Measurements from ENCODE around the gene PLA2R1.

PLA2R1 gene

DNA sequence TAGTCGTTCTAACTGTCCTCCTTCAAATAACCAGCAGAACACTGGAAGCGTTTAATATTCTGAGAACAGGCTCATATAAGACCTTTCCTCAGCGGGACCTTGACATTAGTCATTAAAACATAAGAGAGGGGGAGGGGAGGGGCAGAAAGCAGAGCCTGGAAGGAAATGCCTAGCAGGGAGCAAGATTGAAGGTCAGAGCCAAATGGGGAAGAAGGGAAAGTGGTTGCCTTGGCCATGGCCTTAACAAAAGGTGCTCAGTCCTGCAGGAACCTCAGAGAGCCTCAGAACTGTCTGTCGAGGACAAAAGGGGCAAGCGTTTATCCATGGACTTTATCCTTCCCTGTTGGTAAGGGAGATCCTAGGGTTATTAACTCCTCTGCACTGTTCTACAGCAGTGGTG, 856 bp upstream of the PLA2R1 start:
- no peak overlapping the region for H3K27ac ChIP-seq (ENCODE audit: low read depth, low read length)

DNA sequence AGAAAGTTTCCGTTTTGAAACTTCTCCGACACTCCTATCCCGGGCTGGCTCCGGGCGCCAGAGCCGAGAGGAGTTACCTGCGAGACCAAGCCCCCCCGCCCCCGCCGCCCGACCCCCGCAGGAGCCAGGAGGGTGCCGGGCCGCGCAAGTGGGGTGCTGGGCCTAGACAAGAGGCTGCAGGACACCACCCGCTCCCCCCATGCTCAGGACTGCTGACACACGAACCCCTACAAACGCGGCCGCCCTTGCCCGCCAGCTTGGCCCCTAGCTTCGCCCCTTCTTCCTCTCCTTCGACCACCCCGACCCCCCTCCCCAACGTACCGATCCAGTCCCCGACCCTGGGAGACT, 497 bp downstream of the PLA2R1 start:
- no peaks in the 10 kb centered on the region for H3K36me3 ChIP-seq (ENCODE audit: control insufficient read depth, insufficient read depth, low read length)
- peaks cover 29% of the 10 kb centered on the region for H3K27me3 ChIP-seq (ENCODE audit: control insufficient read depth, insufficient read depth, low read length)
- peaks cover 8% of the 10 kb centered on the region for H3K4me1 ChIP-seq (ENCODE audit: control insufficient read depth, insufficient read depth, low read length)
- H3K9me3 ChIP-seq (ENCODE audit: control insufficient read depth, insufficient read depth, low read length): no peaks in the 10 kb centered on the region; the same call in 1 of the 2 replicates
- H3K9ac ChIP-seq (ENCODE audit: low read depth, low read length): no peak overlapping the region
- peak overlapping the region; percentile 62 for H3K4me3 ChIP-seq (ENCODE audit: low read depth, low read length)
- H3K27ac ChIP-seq (ENCODE audit: low read depth, low read length): no peak overlapping the region

More for the DNA sequence above, 856 bp upstream of the PLA2R1 start:
- peaks cover 8% of the 10 kb centered on the region for H3K4me1 ChIP-seq (ENCODE audit: control insufficient read depth, insufficient read depth, low read length)
- peak overlapping the region; percentile 62 for H3K4me3 ChIP-seq (ENCODE audit: low read depth, low read length)
- H3K9me3 ChIP-seq (ENCODE audit: control insufficient read depth, insufficient read depth, low read length): peaks cover 2% of the 10 kb centered on the region
- H3K27me3 ChIP-seq (ENCODE audit: control insufficient read depth, insufficient read depth, low read length): peaks cover 29% of the 10 kb centered on the region
- no peak overlapping the region for H3K9ac ChIP-seq (ENCODE audit: low read depth, low read length)
- no peaks in the 10 kb centered on the region for H3K36me3 ChIP-seq (ENCODE audit: control insufficient read depth, insufficient read depth, low read length)

DNA sequence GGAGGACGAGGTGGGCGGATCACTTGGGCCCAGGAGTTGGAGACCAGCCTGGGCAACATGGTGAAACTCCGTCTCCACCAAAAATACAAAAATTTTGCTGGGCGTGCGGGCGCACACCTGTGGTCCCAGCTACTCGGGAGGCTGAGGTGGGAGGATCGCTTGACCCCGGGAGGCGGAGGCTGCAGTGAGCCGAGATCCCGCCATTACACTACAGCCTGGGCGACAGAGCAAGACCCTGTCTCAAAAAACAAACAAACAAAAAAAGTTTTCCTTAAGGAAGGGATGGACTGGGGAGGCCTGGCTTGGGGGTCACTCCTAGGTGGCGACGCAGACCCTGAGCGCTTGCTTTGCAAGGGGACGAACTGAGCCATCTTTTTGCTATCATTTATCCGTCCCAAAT, 882 bp downstream of the PLA2R1 start:
- Histone ChIP-seq H3K27me3 (ENCODE audit: control insufficient read depth, insufficient read depth, low read length) (peaks cover 29% of the 10 kb centered on the region), H3K4me1 (ENCODE audit: control insufficient read depth, insufficient read depth, low read length) (peaks cover 8% of the 10 kb centered on the region), H3K4me3 (ENCODE audit: low read depth, low read length) (peak overlapping the region; percentile 62), H3K9me3 (ENCODE audit: control insufficient read depth, insufficient read depth, low read length) (no peaks in the 10 kb centered on the region; the same call in 1 of the 2 replicates), H3K36me3 (ENCODE audit: control insufficient read depth, insufficient read depth, low read length) (no peaks in the 10 kb centered on the region), H3K27ac (ENCODE audit: low read depth, low read length) (no peak overlapping the region), H3K9ac (ENCODE audit: low read depth, low read length) (no peak overlapping the region)

DNA sequence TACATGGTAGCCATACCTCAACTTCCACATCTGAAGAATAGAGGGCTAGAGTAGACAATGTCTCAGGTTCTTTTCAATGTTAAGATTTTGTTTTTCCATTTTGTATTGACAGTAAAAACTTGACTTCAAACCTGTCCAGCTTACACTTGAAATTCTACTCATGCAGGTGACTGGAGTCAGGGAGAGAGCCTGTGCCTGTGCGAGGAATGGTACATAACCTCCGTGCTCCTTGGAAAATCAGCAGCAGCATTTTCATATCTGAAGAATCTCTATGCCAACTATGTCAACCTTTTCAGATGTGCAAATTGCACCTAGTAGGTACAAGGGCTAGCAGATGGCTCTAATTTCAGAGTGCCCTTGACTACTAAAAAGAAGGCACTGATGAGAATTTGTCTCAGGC, 2.1 kb downstream of the PLA2R1 start:
- H3K27ac ChIP-seq (ENCODE audit: low read depth, low read length): no peak overlapping the region
- H3K36me3 ChIP-seq (ENCODE audit: control insufficient read depth, insufficient read depth, low read length): no peaks in the 10 kb centered on the region
- H3K4me3 ChIP-seq (ENCODE audit: low read depth, low read length): no peak overlapping the region
- H3K4me1 ChIP-seq (ENCODE audit: control insufficient read depth, insufficient read depth, low read length): peaks cover 16% of the 10 kb centered on the region
- H3K27me3 ChIP-seq (ENCODE audit: control insufficient read depth, insufficient read depth, low read length): peaks cover 29% of the 10 kb centered on the region
- no peaks in the 10 kb centered on the region for H3K9me3 ChIP-seq (ENCODE audit: control insufficient read depth, insufficient read depth, low read length)
- no peak overlapping the region for H3K9ac ChIP-seq (ENCODE audit: low read depth, low read length)

DNA sequence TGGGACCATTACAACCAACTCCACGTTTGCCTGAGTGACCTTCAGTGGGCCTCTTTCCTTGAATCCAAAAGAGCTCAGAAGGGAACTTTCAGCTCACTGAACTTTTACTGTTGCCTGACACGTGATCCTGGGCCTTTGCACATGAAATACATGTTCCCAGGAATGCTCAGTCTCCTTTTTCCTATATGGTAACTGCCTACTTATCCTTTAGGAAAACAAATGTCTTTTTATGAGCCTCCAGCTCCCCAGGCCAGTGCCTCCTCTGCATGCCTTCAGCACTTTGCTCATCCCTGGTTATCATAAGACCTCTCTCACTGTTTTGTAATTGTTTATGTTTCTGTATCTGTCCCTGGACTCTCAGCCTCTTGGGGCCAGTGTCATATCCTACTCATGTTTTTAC, 5.1 kb downstream of the PLA2R1 start:
- peaks cover 20% of the 10 kb centered on the region for H3K4me1 ChIP-seq (ENCODE audit: control insufficient read depth, insufficient read depth, low read length)
- H3K4me3 ChIP-seq (ENCODE audit: low read depth, low read length): no peak overlapping the region
- H3K36me3 ChIP-seq (ENCODE audit: control insufficient read depth, insufficient read depth, low read length): no peaks in the 10 kb centered on the region
- no peak overlapping the region for H3K27ac ChIP-seq (ENCODE audit: low read depth, low read length)
- peaks cover 14% of the 10 kb centered on the region for H3K27me3 ChIP-seq (ENCODE audit: control insufficient read depth, insufficient read depth, low read length)
- no peak overlapping the region for H3K9ac ChIP-seq (ENCODE audit: low read depth, low read length)
- H3K9me3 ChIP-seq (ENCODE audit: control insufficient read depth, insufficient read depth, low read length): no peaks in the 10 kb centered on the region

DNA sequence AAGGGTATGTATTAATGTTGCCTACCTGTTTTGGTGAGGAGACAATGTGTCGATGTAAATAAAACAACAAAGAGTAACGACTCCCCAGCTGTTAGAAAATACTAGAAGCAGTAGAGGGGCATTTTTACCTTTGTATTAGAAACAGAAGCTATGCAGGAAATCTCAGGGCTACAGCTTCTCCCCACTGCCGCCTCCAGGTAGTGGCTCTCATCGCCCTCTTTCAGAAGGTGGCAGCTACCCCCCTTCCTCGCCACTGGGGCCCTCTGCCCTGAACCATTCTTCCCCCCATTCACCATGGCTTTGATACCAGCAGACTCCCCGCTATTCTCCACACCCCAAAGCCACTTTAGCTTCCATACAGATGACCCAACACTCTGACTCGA, 6.7 kb downstream of the PLA2R1 start:
- Histone ChIP-seq H3K36me3 (ENCODE audit: control insufficient read depth, insufficient read depth, low read length) (no peaks in the 10 kb centered on the region), H3K27me3 (ENCODE audit: control insufficient read depth, insufficient read depth, low read length) (peaks cover 4% of the 10 kb centered on the region), H3K9me3 (ENCODE audit: control insufficient read depth, insufficient read depth, low read length) (no peaks in the 10 kb centered on the region), H3K9ac (ENCODE audit: low read depth, low read length) (no peak overlapping the region), H3K4me1 (ENCODE audit: control insufficient read depth, insufficient read depth, low read length) (peaks cover 25% of the 10 kb centered on the region), H3K27ac (ENCODE audit: low read depth, low read length) (peak overlapping the region; percentile 33), H3K4me3 (ENCODE audit: low read depth, low read length) (no peak overlapping the region)

DNA sequence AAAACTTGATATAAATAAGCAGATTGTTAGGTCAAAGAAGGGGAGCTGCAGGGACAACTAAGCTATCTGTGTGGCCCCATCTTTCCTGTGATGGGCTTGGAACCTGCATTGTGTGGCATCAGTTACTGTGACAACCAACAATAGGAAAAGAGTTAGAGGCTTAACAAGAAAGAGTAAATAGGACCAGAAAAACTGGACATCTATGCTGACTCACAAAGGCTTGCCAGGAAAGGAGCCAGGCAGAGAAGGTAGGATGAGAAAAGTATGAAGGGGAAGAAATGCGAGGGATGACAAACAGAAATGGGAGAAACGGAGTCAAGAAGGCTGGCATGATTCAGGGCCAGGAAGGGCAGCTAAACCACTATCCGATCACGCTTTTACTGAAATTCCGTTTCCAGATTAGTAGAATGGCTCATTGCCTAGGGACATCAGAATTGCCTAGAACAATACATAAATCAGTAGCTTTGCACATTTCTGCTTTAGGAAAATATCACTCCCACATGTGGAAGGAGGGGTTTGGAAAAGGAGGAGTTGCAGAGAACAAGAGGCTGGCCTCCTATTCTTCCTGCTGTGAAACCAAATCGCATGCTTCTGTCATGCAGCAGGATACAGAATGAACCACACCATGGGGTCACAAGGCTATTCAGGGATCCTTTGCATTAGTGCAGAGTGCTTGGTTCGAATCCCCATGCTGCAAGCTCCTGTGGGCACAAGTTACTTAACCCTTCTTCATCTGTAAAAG, 7.3 kb downstream of the PLA2R1 start:
- H3K9ac ChIP-seq (ENCODE audit: low read depth, low read length): no peak overlapping the region
- H3K27me3 ChIP-seq (ENCODE audit: control insufficient read depth, insufficient read depth, low read length): no peaks in the 10 kb centered on the region
- H3K4me3 ChIP-seq (ENCODE audit: low read depth, low read length): no peak overlapping the region
- no peaks in the 10 kb centered on the region for H3K36me3 ChIP-seq (ENCODE audit: control insufficient read depth, insufficient read depth, low read length)
- H3K9me3 ChIP-seq (ENCODE audit: control insufficient read depth, insufficient read depth, low read length): no peaks in the 10 kb centered on the region
- H3K4me1 ChIP-seq (ENCODE audit: control insufficient read depth, insufficient read depth, low read length): peaks cover 25% of the 10 kb centered on the region
- peak overlapping the region; percentile 12 for H3K27ac ChIP-seq (ENCODE audit: low read depth, low read length)

DNA sequence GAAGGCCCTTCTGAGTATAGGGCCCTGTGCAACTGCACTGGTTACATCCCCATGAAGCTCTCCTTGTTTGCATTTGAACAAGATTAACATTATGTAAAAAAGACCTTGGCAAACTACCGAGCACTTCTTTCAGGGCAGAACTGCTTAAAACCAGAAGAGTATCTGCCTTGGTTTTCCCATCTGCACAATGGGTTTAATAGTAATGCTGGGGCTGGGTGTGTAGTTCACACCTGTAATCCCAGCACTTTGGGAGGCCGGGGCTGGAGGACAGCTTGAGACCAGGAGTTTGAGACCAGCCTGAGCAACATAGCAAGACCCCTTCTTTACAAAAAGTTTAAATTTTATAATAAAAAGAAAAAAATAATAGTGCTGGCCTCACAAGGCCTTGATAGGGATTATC, 8.5 kb downstream of the PLA2R1 start:
- H3K9me3 ChIP-seq (ENCODE audit: control insufficient read depth, insufficient read depth, low read length): no peaks in the 10 kb centered on the region

DNA sequence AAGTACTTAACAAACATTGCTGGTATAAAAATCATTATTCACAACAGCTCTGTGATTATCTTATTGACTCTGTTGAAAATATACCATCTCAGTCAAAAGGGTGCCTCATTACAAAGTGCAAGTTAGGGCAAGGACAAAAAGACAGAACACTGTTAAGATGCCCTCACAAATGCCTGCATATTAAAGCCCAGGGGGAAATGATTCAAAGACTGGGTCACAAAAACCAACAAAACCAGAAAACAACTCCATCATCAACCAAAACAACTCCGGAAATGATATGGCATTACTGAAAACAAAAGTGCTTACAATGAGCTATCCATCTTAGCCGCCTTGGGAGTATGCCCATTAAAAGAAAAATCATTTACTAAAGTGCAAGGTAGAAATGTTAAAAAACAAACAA, 9.9 kb downstream of the PLA2R1 start:
- H3K4me1 ChIP-seq (ENCODE audit: control insufficient read depth, insufficient read depth, low read length): peaks cover 25% of the 10 kb centered on the region

More for the DNA sequence above, 8.5 kb downstream of the PLA2R1 start:
- H3K36me3 ChIP-seq (ENCODE audit: control insufficient read depth, insufficient read depth, low read length): no peaks in the 10 kb centered on the region
- H3K4me1 ChIP-seq (ENCODE audit: control insufficient read depth, insufficient read depth, low read length): peaks cover 25% of the 10 kb centered on the region
- no peak overlapping the region for H3K4me3 ChIP-seq (ENCODE audit: low read depth, low read length)
- H3K9ac ChIP-seq (ENCODE audit: low read depth, low read length): no peak overlapping the region
- H3K27me3 ChIP-seq (ENCODE audit: control insufficient read depth, insufficient read depth, low read length): no peaks in the 10 kb centered on the region
- H3K27ac ChIP-seq (ENCODE audit: low read depth, low read length): no peak overlapping the region

DNA sequence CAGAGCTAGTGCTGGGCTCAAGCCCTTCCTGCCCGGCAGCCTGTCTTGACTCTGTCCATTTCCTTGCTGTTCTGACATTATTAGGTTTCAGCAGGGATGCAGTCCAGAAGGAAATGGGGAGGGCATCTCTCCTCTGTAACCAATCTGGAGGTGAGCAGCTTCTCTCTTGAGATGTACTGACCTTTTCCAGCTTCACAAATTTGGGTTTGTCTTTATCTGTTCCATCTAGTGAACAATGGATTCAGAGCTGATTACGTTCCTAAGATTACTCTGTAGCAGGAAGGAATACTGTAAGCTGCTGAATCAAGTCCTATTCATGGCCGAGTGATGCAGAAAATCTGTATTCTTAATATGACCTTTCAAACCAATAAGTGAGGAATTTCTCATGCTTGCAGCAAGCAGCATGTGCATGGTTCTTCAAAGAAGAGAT, 11.0 kb downstream of the PLA2R1 start:
- Histone ChIP-seq H3K4me3 (ENCODE audit: low read depth, low read length) (no peak overlapping the region), H3K9me3 (ENCODE audit: control insufficient read depth, insufficient read depth, low read length) (no peaks in the 10 kb centered on the region), H3K36me3 (ENCODE audit: control insufficient read depth, insufficient read depth, low read length) (no peaks in the 10 kb centered on the region), H3K27me3 (ENCODE audit: control insufficient read depth, insufficient read depth, low read length) (no peaks in the 10 kb centered on the region), H3K9ac (ENCODE audit: low read depth, low read length) (no peak overlapping the region), H3K27ac (ENCODE audit: low read depth, low read length) (no peak overlapping the region), H3K4me1 (ENCODE audit: control insufficient read depth, insufficient read depth, low read length) (peaks cover 25% of the 10 kb centered on the region)

More for the DNA sequence above, 9.9 kb downstream of the PLA2R1 start:
- Histone ChIP-seq H3K36me3 (ENCODE audit: control insufficient read depth, insufficient read depth, low read length) (no peaks in the 10 kb centered on the region), H3K27ac (ENCODE audit: low read depth, low read length) (no peak overlapping the region), H3K9me3 (ENCODE audit: control insufficient read depth, insufficient read depth, low read length) (no peaks in the 10 kb centered on the region), H3K9ac (ENCODE audit: low read depth, low read length) (no peak overlapping the region), H3K4me3 (ENCODE audit: low read depth, low read length) (no peak overlapping the region), H3K27me3 (ENCODE audit: control insufficient read depth, insufficient read depth, low read length) (no peaks in the 10 kb centered on the region)

DNA sequence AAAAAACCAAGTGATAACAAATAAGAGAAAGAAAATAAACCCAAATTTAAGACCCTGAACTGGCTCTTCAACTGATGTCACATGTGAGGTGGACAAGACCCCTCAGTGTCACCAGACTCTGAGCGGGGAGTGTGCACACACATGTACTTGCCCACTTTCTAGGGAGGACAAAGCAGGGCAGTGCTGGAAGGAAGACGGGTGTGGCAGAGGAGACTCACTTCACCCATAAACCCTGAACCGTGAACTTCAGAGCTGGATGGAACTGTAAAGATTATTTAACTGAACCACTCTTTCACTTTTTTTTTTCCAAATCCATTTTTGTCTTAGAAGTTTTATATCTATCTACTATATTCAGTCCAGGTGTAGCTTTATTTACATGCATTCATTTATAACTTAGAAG, 12.3 kb downstream of the PLA2R1 start:
- no peaks in the 10 kb centered on the region for H3K27me3 ChIP-seq (ENCODE audit: control insufficient read depth, insufficient read depth, low read length)
- H3K36me3 ChIP-seq (ENCODE audit: control insufficient read depth, insufficient read depth, low read length): no peaks in the 10 kb centered on the region
- no peak overlapping the region for H3K27ac ChIP-seq (ENCODE audit: low read depth, low read length)
- H3K4me3 ChIP-seq (ENCODE audit: low read depth, low read length): no peak overlapping the region
- H3K4me1 ChIP-seq (ENCODE audit: control insufficient read depth, insufficient read depth, low read length): peaks cover 16% of the 10 kb centered on the region
- no peaks in the 10 kb centered on the region for H3K9me3 ChIP-seq (ENCODE audit: control insufficient read depth, insufficient read depth, low read length)
- no peak overlapping the region for H3K9ac ChIP-seq (ENCODE audit: low read depth, low read length)
